Natural killer cell (primary cell): ENCODE measurements around the gene A1BG. TPM values are rescaled to one million over a fixed set of nuclear protein-coding genes. Genes with fewer than 3 reads are reported as not detected.

ENCODE experiments used
- ATAC-seq, 3 donors: fragments of 150-1000 bp in 2 of 3; fragments of 200-7000 bp in 1 of 3; cut with Tn5 transposase; 1 replicate in 1 of 3; 2 replicates in 2 of 3; pipeline ENCODE4 v1.10.0; 2021; ENCODE audit warnings: mild to moderate bottlenecking in 2 of 3, moderate library complexity in 2 of 3
- DNase-seq, 2 donors: peaks; one replicate each; pipeline versions ENCODE4 v3.0.0 to v3.0.0-alpha.2; 2013 to 2021; ENCODE audit warnings: mixed read lengths in 1 of 2
- H3K27ac ChIP-seq: one replicate; pipeline ENCODE4 v1.5.1; 2013; ENCODE audit warnings: mild to moderate bottlenecking, low read length
- H3K27me3 ChIP-seq: one replicate; pipeline ENCODE4 v1.6.1; 2013; ENCODE audit warnings: low read length; ENCODE audit not compliant: control insufficient read depth, insufficient read depth
- H3K36me3 ChIP-seq: one replicate; pipeline ENCODE4 v1.6.1; 2013; ENCODE audit warnings: low read length; ENCODE audit not compliant: control insufficient read depth, insufficient read depth
- H3K4me1 ChIP-seq: one replicate; pipeline ENCODE4 v1.6.1; 2013; ENCODE audit warnings: low read length; ENCODE audit not compliant: control insufficient read depth, insufficient read depth
- H3K4me3 ChIP-seq: one replicate; pipeline ENCODE4 v1.5.1; 2013; ENCODE audit warnings: low read length
- H3K9me3 ChIP-seq: one replicate; pipeline ENCODE4 v1.6.1; 2013; ENCODE audit warnings: low read length; ENCODE audit not compliant: control insufficient read depth, insufficient read depth
- H3K27ac Mint-ChIP-seq, 2 donors: one replicate each; pipeline ENCODE4 v1.8.0; 2022; ENCODE audit warnings: mild to moderate bottlenecking in 2 of 2, mixed read lengths in 2 of 2, moderate library complexity in 1 of 2
- H3K27me3 Mint-ChIP-seq, 2 donors: one replicate each; pipeline ENCODE4 v1.8.0; 2022; ENCODE audit warnings: low read depth in 2 of 2, mixed read lengths in 2 of 2
- H3K36me3 Mint-ChIP-seq: one replicate; pipeline ENCODE4 v1.8.0; 2022; ENCODE audit warnings: mixed read lengths
- H3K4me1 Mint-ChIP-seq, 2 donors: one replicate each; pipeline ENCODE4 v1.8.0; 2022; ENCODE audit warnings: mixed read lengths in 2 of 2
- H3K4me3 Mint-ChIP-seq: one replicate; pipeline ENCODE4 v1.8.0; 2022; ENCODE audit warnings: mild to moderate bottlenecking, moderate library complexity, mixed read lengths
- H3K9me3 Mint-ChIP-seq, 2 donors: one replicate each; pipeline ENCODE4 v1.8.0; 2022; ENCODE audit warnings: mixed read lengths in 2 of 2
- WGBS: methylation state at CpG from one replicate; pipeline ENCODE4 v1.1.7; 2013; ENCODE audit warnings: missing lambda C conversion rate; ENCODE audit not compliant: insufficient coverage; 5-methylcytosine and 5-hydroxymethylcytosine counted together
- intact Hi-C: fragments of 100-400 bp; cut with micrococcal nuclease; formaldehyde crosslinking; loops from one replicate; pipeline ENCODE4 v1.14.2; 2022
- total RNA-seq, 4 donors: library from RNA; stranded (reverse); fragments of 120-200 nt in 1 of 4; gene quantifications; one replicate each; pipeline versions ENCODE4 v1.2.3 to v1.2.4, GENCODE V29; 2013 to 2022
- TF ChIP-seq, protein P1 (sequence below): fragments of 200-600 bp; IDR thresholded peaks from one replicate; pipeline ENCODE4 v1.8.0; 2022; ENCODE audit warnings: antibody characterized with exemption

A1BG gene
- total RNA-seq, 3 donors from 2014 or later (not counting 1 experiment from before 2014, with no cell fraction given) = 2.0 to 10.6 (median 3.5) TPM

DNA sequence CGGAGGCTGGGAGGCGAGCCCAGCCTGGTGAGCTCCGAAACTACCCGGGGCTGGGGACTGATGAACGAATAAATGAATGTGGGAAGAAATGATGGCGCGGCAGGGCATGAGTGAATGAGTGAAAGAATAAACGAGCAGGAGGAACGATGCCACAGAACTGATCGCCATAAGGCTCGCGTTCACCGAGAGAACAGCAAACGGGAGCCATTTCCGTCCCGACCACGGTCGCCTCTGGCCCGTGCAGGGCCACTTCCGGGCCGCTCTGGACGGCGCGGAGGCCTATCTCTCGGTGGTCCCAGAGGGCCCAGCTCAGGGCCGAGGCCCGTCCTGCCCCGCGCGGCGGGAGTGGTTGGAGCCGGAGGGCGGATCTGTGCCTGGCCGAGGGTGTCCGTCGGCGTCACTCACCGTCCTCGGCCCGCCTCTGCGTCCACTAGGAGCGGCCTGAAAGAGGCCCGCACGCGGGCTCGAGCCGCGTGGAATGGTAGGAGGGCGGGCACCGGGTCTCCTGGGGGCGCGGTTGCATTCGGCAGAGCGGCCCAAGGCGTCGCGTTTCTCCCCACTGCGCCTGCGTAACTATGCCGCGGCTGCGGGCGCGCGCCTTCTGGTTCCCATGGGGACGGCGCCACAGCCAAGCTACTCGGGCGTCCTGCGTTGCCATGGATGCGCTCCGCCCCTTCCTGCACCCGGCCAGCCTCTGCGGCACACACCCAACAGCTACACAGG lies 9.1 kb upstream of the A1BG start, which contains the start of gene ZNF497:
ZNF497 (minus strand) TSS at position 480 of the 723 bp plus-strand sequence. CDS start 5,116 bp downstream, outside the sequence.
- H3K4me1 Mint-ChIP-seq = peaks cover 13 to 20% of the 10 kb centered on the region in 2 donors
- peak within 1 kb of the TSS; percentile 91 to 95 for H3K27ac Mint-ChIP-seq
- Histone ChIP-seq H3K9me3 (no peaks in the 10 kb centered on the region), H3K4me3 (peak within 1 kb of the TSS; percentile 59), H3K36me3 (no peaks in the 10 kb centered on the region), H3K27me3 (no peaks in the 10 kb centered on the region), H3K4me1 (peaks cover 18% of the 10 kb centered on the region), H3K27ac (peak within 1 kb of the TSS; percentile 84)
- DNase-seq (peak; percentile 96 to 99), ATAC-seq (peak; percentile 82 to 92 (median 86))
- intact Hi-C loops = loop anchor here (1.0 kb wide), 3 partner anchors 35 to 57 kb away; partner anchors contain the start of gene ERVK3-1
- peak within 1 kb of the TSS; percentile 97 for H3K4me3 Mint-ChIP-seq
- H3K9me3 Mint-ChIP-seq = no peaks in the 10 kb centered on the region
- WGBS = under 1% methylated on average over 74 of the region's 74 CpGs
- H3K27me3 Mint-ChIP-seq = no peaks in the 10 kb centered on the region
- no peaks in the 10 kb centered on the region for H3K36me3 Mint-ChIP-seq
- TF ChIP-seq, protein P1, sequence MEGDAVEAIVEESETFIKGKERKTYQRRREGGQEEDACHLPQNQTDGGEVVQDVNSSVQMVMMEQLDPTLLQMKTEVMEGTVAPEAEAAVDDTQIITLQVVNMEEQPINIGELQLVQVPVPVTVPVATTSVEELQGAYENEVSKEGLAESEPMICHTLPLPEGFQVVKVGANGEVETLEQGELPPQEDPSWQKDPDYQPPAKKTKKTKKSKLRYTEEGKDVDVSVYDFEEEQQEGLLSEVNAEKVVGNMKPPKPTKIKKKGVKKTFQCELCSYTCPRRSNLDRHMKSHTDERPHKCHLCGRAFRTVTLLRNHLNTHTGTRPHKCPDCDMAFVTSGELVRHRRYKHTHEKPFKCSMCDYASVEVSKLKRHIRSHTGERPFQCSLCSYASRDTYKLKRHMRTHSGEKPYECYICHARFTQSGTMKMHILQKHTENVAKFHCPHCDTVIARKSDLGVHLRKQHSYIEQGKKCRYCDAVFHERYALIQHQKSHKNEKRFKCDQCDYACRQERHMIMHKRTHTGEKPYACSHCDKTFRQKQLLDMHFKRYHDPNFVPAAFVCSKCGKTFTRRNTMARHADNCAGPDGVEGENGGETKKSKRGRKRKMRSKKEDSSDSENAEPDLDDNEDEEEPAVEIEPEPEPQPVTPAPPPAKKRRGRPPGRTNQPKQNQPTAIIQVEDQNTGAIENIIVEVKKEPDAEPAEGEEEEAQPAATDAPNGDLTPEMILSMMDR = no peak

DNA sequence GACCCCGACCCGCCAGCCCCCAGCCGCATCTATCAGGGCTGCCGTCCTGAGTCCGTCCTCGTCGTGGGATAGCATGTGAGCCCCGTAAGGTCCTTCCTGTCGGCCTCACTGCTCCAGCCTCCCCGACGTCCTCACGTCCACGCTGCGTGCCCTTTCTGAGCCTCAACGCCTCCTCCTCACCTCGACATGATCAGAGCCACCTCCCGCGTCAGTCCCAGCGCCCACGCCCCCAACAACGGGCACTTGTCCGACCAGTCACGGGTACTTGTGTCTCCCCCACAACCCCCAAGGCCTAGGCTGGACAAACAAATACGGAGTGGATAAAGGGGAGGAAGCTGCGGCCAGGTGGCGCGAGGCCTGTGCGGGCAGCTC lies 8.6 kb upstream of the A1BG start:
- ATAC-seq (peak; percentile 1 to 31 (median 13)), DNase-seq (no peak)
- H3K27me3 ChIP-seq = no peaks in the 10 kb centered on the region
- no peaks in the 10 kb centered on the region for H3K9me3 ChIP-seq
- Mint-ChIP-seq H3K4me3 (peak overlapping the region; percentile 97), H3K36me3 (no peaks in the 10 kb centered on the region), H3K27me3 (no peaks in the 10 kb centered on the region), H3K4me1 (peaks cover 13 to 20% of the 10 kb centered on the region in 2 donors), H3K9me3 (no peaks in the 10 kb centered on the region), H3K27ac (peak overlapping the region; percentile 91 to 95)
- 6% methylated on average over 28 of the region's 28 CpGs for WGBS
- peak overlapping the region; percentile 84 for H3K27ac ChIP-seq
- no peaks in the 10 kb centered on the region for H3K36me3 ChIP-seq
- TF ChIP-seq, protein P1 = no peak
- peaks cover 22% of the 10 kb centered on the region for H3K4me1 ChIP-seq
- intact Hi-C loops = loop anchor here (1.0 kb wide), 3 partner anchors 35 to 57 kb away; partner anchors contain the start of gene ERVK3-1
- peak overlapping the region; percentile 59 for H3K4me3 ChIP-seq

DNA sequence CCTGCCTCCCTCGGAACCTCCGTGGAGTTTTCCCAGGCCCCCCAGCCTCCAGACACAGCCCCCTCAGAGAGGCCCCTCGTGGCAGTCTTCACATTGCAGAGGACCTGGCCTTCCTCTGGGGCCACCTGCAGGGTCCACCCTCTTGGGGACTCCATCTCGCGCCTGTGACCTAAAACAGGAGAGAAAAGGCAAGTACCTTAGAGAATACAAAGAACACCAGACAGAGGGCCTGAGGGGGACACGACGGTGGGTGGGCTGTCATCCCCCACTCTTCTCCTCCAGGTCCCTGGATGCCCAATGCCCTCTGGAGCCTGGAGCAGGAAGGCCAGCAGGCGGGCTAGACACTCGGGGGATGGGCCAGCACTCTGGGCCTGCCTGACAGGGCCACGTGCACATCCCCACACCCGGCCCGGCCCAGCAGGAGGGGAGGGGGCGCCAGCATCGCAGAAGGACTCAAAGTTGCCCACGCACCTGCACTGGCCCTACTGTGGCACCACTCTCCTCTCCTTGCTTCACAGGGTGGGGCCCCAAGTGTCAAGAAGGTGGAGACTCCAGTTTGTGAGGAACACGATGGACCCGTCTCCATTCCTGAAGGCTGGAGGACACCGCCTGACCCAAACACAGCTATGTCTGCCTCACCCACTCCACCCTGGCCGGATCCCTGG lies 4.3 kb upstream of the A1BG start:
- no peaks in the 10 kb centered on the region for H3K9me3 ChIP-seq
- intact Hi-C loops = no loop called here
- Mint-ChIP-seq H3K4me1 (peaks cover 9 to 16% of the 10 kb centered on the region in 2 donors), H3K36me3 (no peaks in the 10 kb centered on the region), H3K27ac (no peak overlapping the region), H3K4me3 (peak overlapping the region; percentile 21), H3K9me3 (no peaks in the 10 kb centered on the region), H3K27me3 (peaks cover 0 to 3% of the 10 kb centered on the region in 2 donors)
- H3K4me3 ChIP-seq = no peak overlapping the region
- no peak for DNase-seq
- WGBS = 84% methylated on average over 19 of the region's 19 CpGs
- no peaks in the 10 kb centered on the region for H3K27me3 ChIP-seq
- ATAC-seq = no peak
- no peak overlapping the region for H3K27ac ChIP-seq
- peaks cover 27% of the 10 kb centered on the region for H3K4me1 ChIP-seq
- TF ChIP-seq, protein P1 = no peak
- no peaks in the 10 kb centered on the region for H3K36me3 ChIP-seq
